HG03139 (cell line): Measurements from ENCODE around the gene NDUFA6.
"Not testable (repeated sequence)": the region's sequence is repeated elsewhere in the genome, so short reads cannot be mapped to it uniquely, and the experiment has no call there.

Experiments
- ATAC-seq: cut with Tn5 transposase; IDR thresholded peaks from one replicate; pipeline ENCODE4 v1.9.1; 2021; ENCODE audit not compliant: unreplicated experiment

NDUFA6 gene

DNA sequence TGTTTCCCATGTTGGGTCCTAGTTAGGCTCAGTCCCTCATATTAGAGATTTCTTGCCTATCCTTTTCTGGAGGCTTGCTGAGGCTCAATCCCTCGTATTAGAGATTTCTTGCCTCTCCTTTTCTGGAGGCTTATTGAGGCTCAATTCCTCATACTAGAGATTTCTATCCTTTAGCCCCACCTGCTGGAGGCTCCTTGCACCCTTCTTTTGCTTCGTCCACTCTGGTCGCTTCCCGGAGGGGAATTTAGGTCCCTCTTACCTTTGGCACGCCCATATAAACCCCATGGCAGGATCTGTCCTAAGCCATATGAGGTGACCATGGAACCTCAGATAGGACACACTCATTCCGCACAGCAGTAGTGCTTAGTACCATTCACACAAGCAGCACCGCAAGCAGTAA, 24.1 kb upstream of the NDUFA6 start:
- no peak for ATAC-seq

DNA sequence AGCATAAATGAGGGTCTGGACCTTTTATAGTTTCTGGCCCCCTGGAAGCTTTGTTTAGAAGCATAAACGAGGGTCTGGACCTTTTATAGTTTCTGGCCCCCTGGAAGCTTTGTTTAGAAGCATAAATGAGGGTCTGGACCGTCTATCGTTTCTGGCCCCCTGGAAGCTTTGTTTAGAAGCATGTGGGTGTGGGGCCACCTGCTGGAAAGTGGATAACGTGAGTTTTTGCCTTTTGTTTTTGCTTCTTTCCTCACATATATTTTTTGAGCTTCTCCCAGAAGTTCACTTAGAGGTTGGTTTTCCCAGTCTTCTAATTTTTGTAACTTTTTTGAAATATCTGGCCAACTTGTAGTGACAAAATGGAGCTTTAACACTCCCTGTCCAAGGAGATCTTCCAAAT, 22.2 kb upstream of the NDUFA6 start:
- ATAC-seq: not testable (repeated sequence)

DNA sequence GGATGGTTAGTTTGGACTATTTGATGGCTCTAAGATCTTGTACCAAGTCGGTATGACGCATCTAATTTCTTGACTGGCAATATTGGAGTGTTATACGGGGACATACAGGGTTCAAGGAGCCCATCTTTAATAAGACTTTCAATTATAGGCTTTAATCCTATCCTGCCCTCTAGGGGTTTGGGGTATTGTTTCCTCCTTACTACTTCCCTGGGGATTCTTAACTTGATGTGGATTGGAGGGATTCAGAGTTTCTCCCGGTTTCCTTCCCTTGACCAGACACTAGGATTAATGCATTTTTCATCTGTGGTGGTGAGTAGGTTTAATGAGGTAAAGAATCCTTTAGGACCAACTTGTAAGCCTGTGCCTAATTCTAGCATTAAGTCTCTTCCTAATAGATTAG, 21.2 kb upstream of the NDUFA6 start:
- no peak for ATAC-seq

DNA sequence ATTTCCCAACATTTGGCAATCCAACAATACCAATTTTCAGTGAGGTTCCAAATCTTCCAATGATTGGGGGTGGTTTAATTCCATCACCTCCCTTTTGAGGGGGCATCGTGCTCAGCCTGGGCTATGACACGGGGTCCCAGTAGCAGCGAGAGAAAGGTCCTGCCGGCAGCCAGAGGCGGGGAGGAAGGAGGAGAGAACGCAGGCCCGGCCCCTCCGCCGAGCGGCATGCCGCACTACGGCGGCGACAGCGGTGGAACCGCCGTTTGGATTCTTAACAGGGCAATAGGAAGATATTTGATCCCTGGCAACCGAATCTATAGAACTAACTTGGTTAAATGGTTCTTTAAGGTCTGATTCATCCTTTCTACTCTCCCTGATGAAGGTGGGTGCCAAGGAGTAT, 18.3 kb upstream of the NDUFA6 start:
- ATAC-seq: no peak

DNA sequence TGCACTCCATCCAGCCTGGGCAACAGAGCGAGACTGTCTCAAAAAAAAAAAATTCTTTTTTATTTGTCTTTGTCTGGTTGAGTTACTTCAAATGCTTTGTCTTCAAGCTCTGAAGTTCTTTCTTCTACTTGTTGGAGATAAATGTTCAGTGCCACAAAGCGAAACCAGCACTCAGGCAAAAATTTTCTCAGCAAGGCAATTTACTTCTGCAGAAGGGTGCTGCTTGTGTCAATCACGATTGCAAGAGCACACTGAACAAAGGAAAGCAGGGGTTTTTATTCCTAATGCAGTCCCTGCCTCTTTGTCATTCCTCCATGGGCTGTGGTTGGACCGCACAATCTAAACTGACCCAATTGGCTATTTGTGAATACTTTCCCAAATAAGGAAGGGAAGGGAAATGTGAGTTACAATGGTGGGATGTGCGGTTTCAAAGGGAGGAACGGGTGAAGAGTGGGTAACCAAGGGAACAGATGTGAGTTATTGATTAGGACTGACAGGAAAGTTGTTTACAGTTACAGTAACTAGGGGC, 13.8 kb upstream of the NDUFA6 start:
- not testable (repeated sequence) for ATAC-seq

DNA sequence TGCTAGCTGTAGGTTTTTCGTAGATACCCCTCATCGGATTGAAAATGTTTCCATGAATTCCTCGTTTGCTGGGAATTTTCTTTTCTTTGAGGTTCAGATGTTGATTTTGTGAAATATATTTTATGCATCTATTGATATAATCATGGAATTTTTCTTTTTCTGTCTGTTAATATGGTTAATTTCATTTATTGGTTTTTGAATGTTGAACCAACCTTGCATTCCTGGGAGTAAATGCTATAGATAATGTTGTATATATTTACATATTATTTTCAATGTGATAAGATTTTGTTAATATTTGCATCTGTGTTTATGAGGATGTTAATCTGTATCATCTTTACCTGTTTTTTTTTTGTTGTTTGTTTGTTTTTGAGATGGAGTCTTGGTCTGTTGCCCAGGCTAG, 10.6 kb upstream of the NDUFA6 start:
- no peak for ATAC-seq

DNA sequence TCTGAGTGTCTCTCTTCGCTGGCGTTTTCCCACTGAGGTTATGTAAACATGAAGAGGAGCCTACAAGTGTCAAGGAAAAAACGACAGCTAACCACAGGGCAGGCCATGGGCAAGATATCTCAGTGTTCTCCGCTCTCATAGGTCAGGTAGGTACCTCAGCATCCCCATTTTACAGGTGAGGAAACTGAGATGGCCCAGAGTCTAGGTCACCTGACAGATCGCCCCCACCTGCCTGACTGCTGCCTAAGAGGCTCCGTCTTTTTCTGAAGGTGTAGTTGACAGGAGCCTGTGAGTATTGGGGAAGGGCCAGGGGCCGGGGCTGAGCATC, 847 bp upstream of the NDUFA6 start:
- no peak for ATAC-seq

DNA sequence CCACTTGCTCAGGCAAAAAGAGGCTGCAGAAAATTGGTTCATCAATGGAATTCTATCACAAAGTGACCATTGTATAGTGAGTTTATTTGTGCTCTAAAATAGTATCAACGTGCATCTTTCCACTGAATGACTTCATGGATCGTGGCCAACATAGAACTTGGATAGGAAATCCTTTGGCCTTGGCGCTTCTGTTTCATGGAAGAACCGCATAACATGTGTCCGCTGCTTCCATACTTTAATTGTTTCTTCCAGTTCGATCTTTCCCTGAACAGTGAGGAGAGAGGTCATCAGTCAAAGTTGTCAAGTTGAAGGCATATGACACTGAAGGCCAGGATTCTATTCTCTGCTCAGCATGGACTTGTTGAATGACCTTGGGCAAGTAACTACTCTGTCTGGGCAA, 4.5 kb downstream of the NDUFA6 start:
- ATAC-seq: no peak

DNA sequence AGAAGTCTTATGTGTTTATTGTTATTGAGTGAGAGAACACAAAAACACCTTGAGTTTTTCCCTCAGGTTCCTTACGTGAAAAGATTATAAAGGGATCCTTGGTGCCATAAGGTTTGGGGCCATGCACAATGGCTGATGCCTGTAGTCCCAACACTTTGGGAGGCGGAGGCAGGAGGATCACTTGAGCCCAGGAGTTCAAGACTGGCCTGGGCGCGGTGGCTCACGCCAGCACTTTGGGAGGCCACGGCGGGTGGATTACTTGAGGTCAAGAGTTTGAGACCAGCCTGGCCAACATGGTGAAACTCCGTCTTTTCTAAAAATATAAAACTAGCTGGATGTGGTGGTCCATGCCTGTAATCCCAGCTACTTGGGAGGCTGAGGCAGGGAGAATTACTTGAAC, 5.7 kb downstream of the NDUFA6 start:
- no peak for ATAC-seq

DNA sequence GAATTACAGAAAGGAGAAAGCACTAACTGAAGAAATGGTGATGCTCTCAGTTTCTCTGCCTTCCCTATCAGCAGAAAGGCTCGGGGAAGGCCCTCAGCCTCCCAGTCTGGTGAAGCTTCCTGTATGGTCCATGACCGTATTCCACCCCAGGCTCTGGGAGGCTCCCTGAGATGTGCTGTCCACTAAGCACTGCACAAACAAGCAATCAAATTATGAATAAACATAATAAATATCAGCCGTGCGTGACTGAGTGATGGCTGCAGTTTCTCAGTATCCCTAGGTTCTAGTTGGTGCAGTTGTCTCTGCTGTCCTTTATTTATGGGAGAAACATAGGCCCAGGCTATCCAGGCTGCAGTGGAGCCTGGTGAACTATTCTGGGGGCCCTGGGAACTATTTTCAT, 7.5 kb downstream of the NDUFA6 start:
- no peak for ATAC-seq

DNA sequence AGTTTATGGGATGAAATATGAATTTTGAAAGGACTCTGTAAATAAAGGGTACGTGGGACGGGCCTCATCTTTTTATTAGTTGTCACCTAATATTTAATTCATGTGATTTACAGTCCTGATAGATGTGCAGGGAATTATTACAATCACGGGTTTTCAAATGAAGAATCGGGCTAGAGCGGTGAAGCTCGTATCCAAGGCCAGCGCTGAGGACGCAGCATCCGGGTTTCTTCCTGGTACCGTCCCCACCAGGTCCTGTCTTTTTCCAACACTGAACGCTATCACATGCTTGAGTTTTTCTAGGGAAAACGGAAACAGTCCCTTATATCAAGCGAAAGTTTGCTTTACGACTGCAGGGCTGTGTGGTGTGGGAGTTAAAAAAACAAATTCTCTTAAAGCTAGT, 10.3 kb downstream of the NDUFA6 start:
- no peak for ATAC-seq

DNA sequence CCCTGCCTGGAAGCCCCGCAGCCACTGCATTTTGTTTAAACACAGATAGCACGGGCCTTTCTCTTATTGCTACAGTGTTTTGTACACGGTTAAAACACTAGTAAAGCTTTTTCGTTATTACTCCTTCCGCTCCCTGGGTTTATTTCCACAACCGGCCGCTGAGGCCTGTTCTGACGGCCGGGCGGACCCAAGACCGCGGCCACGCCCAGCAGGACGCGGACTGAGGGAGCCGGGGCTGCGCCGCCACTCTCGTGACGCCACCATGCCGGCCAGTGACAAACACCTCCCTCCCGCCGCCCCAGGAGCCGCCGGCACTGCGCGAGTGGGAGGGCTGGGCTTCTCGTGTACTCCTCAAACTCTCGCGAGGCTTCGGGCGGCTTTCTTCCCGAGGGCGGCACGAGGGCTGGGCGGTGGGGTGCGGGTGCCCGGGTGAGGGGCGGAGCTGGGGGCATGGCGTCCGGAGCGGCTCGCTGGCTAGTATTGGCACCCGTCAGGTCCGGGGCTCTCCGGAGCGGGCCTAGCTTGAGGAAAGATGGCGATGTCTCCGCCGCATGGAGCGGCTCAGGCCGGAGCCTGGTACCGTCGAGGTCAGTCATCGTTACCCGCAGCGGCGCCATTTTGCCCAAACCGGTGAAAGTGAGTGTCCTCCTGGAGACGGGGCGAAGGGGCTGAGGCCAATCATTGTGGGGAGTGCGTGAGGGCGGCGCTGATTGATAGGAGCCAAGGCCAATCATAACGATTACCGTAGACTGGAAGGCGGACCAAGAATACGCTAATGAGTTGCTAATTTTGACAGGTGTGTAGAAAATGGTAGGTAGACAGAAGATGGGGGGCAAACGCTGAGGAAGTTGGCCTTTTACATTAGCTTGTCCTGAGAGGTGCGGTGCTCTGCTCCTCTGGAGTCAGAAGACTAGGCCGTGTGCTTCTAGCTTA, 11.0 kb downstream of the NDUFA6 start, which contains the start of gene SMDT1:
SMDT1 (plus strand) TSS at position 382 of the 933 bp plus-strand sequence; CDS start at position 451, 69 bp downstream.
- peak; percentile 75 for ATAC-seq

DNA sequence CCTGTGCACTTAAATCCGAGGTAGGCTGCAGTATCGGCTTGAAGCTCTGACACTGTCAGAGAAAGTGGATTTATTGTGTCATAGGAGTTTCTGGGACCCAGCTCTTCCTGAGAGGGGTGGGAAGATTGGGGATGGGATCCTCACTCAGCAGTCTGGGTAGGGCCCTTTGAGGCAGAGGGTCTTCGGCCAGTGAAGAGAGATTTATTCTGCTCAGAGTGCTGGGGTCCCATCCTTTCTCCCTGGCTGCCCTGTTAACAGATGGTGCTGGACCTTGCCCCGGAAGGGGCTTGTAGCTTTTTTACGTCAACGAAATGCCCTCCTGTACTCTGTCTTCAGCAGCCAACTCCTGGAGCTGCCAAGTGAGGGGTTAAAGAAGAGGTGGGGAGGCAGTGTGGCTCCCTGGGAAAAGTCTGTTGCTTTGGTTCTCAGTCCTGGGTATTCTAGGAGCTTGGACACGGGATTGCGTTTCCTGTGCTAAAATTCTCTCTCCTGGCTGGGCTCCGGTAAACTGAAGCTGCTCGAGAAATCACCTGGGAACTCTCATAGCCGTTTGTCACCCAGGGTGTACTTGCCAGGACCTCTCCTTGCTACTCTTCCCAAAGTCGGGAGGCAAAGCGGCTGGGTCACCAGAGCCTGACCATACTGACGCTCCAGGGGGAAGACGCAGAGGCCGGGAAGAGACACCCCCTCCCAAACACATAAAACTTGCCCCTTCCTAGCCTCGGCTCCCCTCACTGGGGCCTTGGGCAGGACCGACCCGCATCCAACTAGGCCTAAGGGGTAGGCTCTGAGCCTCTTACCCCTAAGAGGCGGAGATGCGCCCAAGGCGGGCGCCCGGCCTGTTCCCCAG, 11.9 kb downstream of the NDUFA6 start:
- ATAC-seq: peak; percentile 2

DNA sequence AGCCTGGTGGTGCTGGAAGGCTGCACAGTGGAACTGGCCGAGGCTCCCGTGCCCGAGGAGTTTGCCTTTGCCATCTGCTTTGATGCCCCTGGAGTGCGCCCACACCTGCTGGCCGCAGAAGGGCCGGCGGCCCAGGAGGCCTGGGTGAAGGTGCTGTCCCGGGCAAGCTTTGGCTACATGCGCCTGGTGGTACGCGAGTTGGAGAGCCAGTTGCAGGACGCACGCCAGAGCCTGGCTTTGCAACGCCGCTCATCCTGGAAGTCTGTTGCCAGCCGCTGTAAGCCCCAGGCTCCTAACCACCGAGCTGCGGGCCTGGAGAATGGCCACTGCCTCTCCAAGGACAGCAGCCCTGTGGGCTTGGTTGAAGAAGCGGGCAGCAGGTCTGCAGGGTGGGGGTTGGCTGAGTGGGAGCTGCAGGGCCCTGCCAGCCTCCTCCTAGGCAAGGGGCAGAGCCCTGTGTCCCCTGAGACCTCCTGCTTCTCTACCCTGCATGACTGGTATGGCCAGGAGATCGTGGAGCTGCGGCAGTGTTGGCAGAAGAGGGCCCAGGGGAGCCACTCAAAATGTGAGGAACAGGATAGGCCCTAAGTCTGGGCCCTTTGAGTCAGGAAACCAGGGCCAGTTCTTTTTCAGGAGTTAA, 13.0 kb downstream of the NDUFA6 start:
- ATAC-seq: no peak

DNA sequence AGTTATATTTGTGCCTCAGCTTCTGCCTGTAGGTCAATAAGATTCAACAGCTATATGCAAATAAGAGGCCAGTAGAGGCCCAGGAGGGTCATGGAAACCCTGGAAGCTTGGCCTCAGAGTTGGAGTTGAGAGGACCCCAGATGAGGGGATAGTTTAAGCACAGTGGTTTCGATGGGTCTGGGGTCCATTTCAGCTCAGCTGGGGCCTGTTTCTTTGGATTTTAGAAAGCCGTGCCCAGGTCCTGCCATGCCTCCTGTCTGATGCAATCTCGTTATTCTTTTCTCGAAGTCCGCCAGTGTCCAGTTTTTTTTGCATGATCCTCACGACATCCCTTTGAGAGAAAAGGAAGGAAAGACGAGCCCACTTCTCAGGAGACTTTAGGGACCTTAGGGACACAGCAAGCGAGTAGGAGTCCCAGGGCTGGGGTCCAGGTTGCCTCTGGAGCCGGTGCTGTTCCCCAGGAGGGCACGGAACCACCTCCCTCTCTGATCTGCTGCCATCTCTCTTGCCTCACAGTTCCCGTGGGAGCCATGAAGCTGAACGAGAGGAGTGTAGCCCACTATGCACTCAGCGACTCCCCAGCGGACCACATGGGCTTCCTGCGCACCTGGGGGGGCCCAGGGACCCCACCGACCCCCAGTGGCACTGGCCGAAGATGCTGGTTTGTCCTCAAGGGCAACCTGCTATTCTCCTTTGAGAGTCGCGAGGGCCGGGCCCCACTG, 13.6 kb downstream of the NDUFA6 start:
- ATAC-seq: no peak

DNA sequence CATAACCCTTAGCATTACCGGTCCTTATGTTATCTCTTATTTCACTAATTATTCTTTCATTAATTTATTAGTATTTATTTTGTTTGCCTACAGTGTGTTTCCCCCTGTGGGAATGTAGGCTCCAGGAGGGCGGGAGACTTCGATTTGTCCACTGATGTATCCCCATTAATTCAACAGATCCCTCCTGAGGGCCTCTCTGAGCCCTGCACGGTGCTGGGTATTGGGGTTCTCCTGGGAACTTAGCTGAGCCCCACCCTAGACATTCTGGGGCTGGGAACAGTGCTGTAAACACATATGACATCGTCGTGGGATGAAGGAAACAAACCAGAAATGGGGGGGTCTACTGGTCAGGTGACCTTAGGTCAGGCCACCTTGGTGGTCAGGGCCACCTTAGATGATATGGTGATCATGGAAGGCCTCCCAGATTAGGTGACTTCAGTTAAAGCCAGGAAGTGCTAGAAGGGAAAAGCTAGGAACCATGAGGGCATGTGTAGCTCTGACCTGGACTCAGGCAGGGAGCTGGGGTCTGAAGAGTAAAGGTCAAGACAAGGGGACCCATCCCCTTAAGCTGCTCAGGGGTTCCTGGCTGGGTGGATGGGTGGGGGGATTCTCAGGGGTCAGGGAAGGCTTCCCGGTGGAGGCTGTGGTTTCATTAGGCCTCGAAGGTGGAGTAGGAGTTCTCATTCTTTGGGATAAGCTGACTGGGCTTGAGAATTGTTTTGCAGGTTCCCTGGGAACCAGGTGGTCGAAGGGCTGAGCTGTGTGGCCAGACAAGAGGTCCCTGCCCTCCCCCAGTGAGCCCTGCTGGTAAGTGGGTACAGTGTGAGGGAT, 15.5 kb downstream of the NDUFA6 start:
- no peak for ATAC-seq

DNA sequence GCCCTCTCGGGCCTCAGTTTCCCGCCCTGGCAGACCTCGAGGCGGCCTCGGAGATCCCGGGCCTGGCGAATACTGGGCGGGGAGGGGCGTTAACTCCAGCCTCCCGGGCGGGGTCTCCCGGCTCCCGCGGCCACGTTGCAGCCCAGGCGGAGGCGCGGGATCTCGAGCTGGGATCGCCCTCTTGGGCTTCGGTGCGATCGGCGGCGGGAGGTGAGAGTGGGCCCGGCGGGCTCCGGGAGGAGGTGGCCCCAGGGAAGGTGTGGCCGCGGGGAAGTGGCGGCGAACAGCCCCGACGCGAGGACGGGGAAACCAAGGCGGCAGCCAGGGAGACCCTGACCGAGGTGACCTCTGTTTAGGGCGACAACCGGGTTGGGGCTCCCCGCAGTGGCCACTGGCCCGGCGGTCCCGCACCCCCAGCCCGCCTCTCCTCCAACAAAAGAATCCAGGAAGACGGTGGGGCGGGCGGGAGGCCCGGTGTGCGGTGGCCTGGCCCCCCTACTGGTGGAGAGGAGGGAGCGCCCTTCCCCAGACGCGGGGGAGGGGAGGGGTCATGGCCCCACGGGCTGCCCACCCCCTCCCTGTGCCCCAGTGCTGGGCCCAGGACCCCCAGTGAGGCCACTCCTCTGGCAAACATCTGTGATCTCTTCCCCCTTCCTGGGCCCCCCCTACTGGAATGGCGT, 16.3 kb downstream of the NDUFA6 start, which contains the start of gene PHETA2:
PHETA2 (plus strand) TSS at position 117 of the 680 bp plus-strand sequence. CDS start 3,046 bp downstream, outside the sequence.
- ATAC-seq: no peak

DNA sequence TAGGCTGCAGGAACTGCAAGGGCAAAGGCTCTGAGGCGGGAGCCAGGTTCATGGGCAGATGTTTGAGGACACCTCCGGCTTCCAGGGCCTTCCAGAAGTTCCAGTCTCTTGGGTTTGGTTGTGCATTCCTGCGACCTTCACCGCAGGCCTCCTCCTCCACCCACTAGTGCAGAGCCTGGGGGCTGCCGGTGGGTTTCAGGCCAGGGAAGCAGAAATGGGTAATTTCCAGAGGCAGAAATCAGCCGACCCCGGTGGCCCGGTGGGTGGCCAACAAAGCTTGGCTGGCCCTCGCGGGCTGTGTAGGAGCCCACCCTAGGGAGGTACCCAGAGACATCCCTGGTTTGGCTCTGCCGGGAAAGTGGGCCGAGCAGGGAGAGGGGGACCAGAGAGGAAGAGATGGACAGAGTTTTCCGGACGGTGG, 16.9 kb downstream of the NDUFA6 start:
- no peak for ATAC-seq
